SK-N-SH (cell line): ENCODE data around the gene TM9SF4. TPM values are rescaled to one million over a fixed set of nuclear protein-coding genes. Genes with fewer than 3 reads are reported as not detected.

ENCODE experiments used
- CTCF ChIA-PET: fragments of 300-600, 350-600 bp; formaldehyde crosslinking; extraction: SDS; loops from one replicate; lab custom pipeline; 2021; lab: Yijun Ruan, JAX
- POLR2A ChIA-PET: fragments of 350-600 bp; sonication (Branson Sonifier 250); formaldehyde crosslinking; extraction: SDS; loops from one replicate; lab custom pipeline; 2020; ENCODE audit warnings: antibody characterized with exemption, inconsistent platforms; lab: Yijun Ruan, JAX
- DNase-seq: peaks from one replicate; pipeline ENCODE4 v3.0.0; 2012
- H2AFZ ChIP-seq: fragments of 200-600 bp; sonication (generic); 2 replicates; pipeline ENCODE4 v1.8.1; 2016; ENCODE audit warnings: antibody characterized with exemption, mild to moderate bottlenecking, low read depth
- H3F3A ChIP-seq: fragments of 200-600 bp; sonication (generic); replicated peaks from 2 replicates; pipeline ENCODE3; 2016; ENCODE audit warnings: antibody characterized with exemption, mild to moderate bottlenecking; ENCODE audit not compliant: insufficient read depth
- H3K27ac ChIP-seq, 2 experiments: fragments of 200-500 bp in 1 of 2; fragments of 200-600 bp in 1 of 2; sonication (Bioruptor generic) in 1 of 2; sonication (generic), shearing (Covaris generic) in 1 of 2; 2 replicates each; pipeline versions ENCODE4 v1.5.1 to v1.6.1; 2014 to 2016; ENCODE audit warnings: low read depth in 2 of 2, inconsistent platforms in 1 of 2, low read length in 1 of 2, mild to moderate bottlenecking in 1 of 2, mixed read lengths in 1 of 2
- H3K27me3 ChIP-seq: fragments of 200-600 bp; sonication (generic), shearing (Covaris generic); 2 replicates; pipeline ENCODE4 v1.6.1; 2016; ENCODE audit warnings: mixed run types; ENCODE audit not compliant: insufficient read depth
- H3K36me3 ChIP-seq, 2 experiments: fragments of 200-500 bp in 1 of 2; fragments of 200-600 bp in 1 of 2; sonication (Bioruptor generic) in 1 of 2; sonication (generic) in 1 of 2; replicated peaks in 1 of 2; 2 replicates each; pipeline versions ENCODE3 to v1.5.1; 2014 to 2016; ENCODE audit warnings: low read length in 1 of 2, mild to moderate bottlenecking in 1 of 2; ENCODE audit not compliant: insufficient read depth in 2 of 2, control insufficient read depth in 1 of 2
- H3K4me1 ChIP-seq, 2 experiments: fragments of 200-500 bp in 1 of 2; fragments of 200-600 bp in 1 of 2; sonication (Bioruptor generic) in 1 of 2; sonication (generic), shearing (Covaris generic) in 1 of 2; 2 replicates each; pipeline versions ENCODE4 v1.5.1 to v1.6.1; 2014 to 2016; ENCODE audit warnings: low read depth in 1 of 2, low read length in 1 of 2, mixed run types in 1 of 2; ENCODE audit not compliant: insufficient read depth in 2 of 2, control insufficient read depth in 1 of 2
- H3K4me2 ChIP-seq: fragments of 200-600 bp; sonication (generic), shearing (Covaris generic); 2 replicates; pipeline ENCODE4 v1.6.1; 2017; ENCODE audit warnings: mixed run types
- H3K4me3 ChIP-seq, 2 experiments: fragments of 200-500 bp in 1 of 2; fragments of 200-600 bp in 1 of 2; sonication (Bioruptor generic) in 1 of 2; sonication (generic), shearing (Covaris generic) in 1 of 2; 2 replicates each; pipeline versions ENCODE4 v1.5.1 to v1.8.1; 2014 to 2016; ENCODE audit warnings: low read depth in 2 of 2, inconsistent platforms in 1 of 2, low read length in 1 of 2, mild to moderate bottlenecking in 1 of 2, mixed read lengths in 1 of 2, moderate library complexity in 1 of 2
- H3K79me2 ChIP-seq: fragments of 200-600 bp; sonication (generic); 2 replicates; pipeline ENCODE4 v1.8.1; 2017; ENCODE audit warnings: mild to moderate bottlenecking; ENCODE audit not compliant: insufficient read depth
- H3K9ac ChIP-seq: fragments of 200-600 bp; sonication (generic); 2 replicates; pipeline ENCODE4 v1.6.1; 2017; ENCODE audit warnings: mixed run types
- H3K9me2 ChIP-seq: fragments of 200-600 bp; sonication (generic); 2 replicates; pipeline ENCODE4 v1.6.1; 2017; ENCODE audit warnings: mixed run types
- H3K9me3 ChIP-seq: fragments of 200-600 bp; sonication (generic); 2 replicates; pipeline ENCODE4 v1.6.1; 2017; ENCODE audit warnings: mixed run types, mild to moderate bottlenecking, moderate library complexity
- H4K20me1 ChIP-seq: fragments of 200-600 bp; sonication (generic); 2 replicates; pipeline ENCODE4 v1.6.1; 2017; ENCODE audit warnings: mild to moderate bottlenecking, mixed run types; ENCODE audit not compliant: insufficient read depth
- CHD2 ChIP-seq: fragments of 150-350 bp; IDR thresholded peaks from 2 replicates; pipeline ENCODE4 v1.6.1; 2018; ENCODE audit warnings: low read length; ENCODE audit not compliant: partially characterized antibody
- ELF1 ChIP-seq: IDR thresholded peaks from 2 replicates; pipeline ENCODE4 v1.4.0; 2012
- EP300 ChIP-seq, 2 experiments: IDR thresholded peaks; 2 replicates each; pipeline versions ENCODE4 v1.4.0 to v1.6.1; 2012; ENCODE audit warnings: borderline replicate concordance in 1 of 2, low read depth in 1 of 2, low read length in 1 of 2
- FOSL2 ChIP-seq: IDR thresholded peaks from 2 replicates; pipeline ENCODE4 v1.4.0; 2012; ENCODE audit warnings: low read depth, mild to moderate bottlenecking, moderate library complexity, borderline replicate concordance
- FOXJ3 ChIP-seq: sonication (generic); formaldehyde crosslinking; IDR thresholded peaks from 2 replicates; pipeline ENCODE4 v1.5.1; 2020; ENCODE audit warnings: mild to moderate bottlenecking, missing genetic modification reagents
- FOXM1 ChIP-seq: IDR thresholded peaks from 2 replicates; pipeline ENCODE4 v1.4.0; 2012; ENCODE audit warnings: low read depth, mild to moderate bottlenecking
- GABPA ChIP-seq: IDR thresholded peaks from 2 replicates; pipeline ENCODE4 v1.4.0; 2012; ENCODE audit warnings: low read depth, mild to moderate bottlenecking
- NRF1 ChIP-seq: IDR thresholded peaks from 2 replicates; pipeline ENCODE4 v1.6.1; 2012; ENCODE audit warnings: low read depth, mild to moderate bottlenecking, low read length
- PBX3 ChIP-seq: IDR thresholded peaks from 2 replicates; pipeline ENCODE4; 2012
- POLR2AphosphoS5 ChIP-seq: IDR thresholded peaks from 2 replicates; pipeline ENCODE4 v1.6.1; 2012; ENCODE audit warnings: low read depth, low read length
- RAD21 ChIP-seq: IDR thresholded peaks from 2 replicates; pipeline ENCODE4 v1.6.1; 2012; ENCODE audit warnings: mild to moderate bottlenecking, low read length
- RCOR1 ChIP-seq: fragments of 150-350 bp; IDR thresholded peaks from 2 replicates; pipeline ENCODE4 v1.6.1; 2017; ENCODE audit warnings: antibody characterized with exemption, low read length
- RXRA ChIP-seq: IDR thresholded peaks from 2 replicates; pipeline ENCODE4 v1.4.0; 2012; ENCODE audit warnings: low read depth, mild to moderate bottlenecking, borderline replicate concordance
- SIN3A ChIP-seq: IDR thresholded peaks from 2 replicates; pipeline ENCODE4 v1.6.1; 2012; ENCODE audit warnings: low read depth, mild to moderate bottlenecking, low read length, moderate library complexity, borderline replicate concordance
- TEAD4 ChIP-seq: IDR thresholded peaks from 2 replicates; pipeline ENCODE4 v1.4.0; 2012; ENCODE audit warnings: mild to moderate bottlenecking, borderline replicate concordance; ENCODE audit not compliant: insufficient read depth
- YY1 ChIP-seq: IDR thresholded peaks from 2 replicates; pipeline ENCODE4 v1.4.0; 2012; ENCODE audit warnings: low read depth, mild to moderate bottlenecking
- ZBTB33 ChIP-seq: IDR thresholded peaks from 2 replicates; pipeline ENCODE4 v1.4.0; 2012; ENCODE audit warnings: low read depth, borderline replicate concordance
- WGBS: methylation state at CpG from one replicate; pipeline ENCODE4 v1.1.6; 2017; ENCODE audit warnings: low lambda C conversion rate; 5-methylcytosine and 5-hydroxymethylcytosine counted together
- polyA plus RNA-seq, 3 experiments: library from polyadenylated mRNA; depleted of rRNA; stranded (reverse); fragments of >200 nt; gene quantifications; 2 replicates each; pipeline ENCODE4 v1.2.3, GENCODE V29; 2012
- TF ChIP-seq, protein P1 (sequence below): fragments of 200-600 bp; sonication (generic); IDR thresholded peaks from 2 replicates; pipeline ENCODE4 v1.6.1; 2017; ENCODE audit warnings: antibody characterized with exemption, mild to moderate bottlenecking, moderate library complexity
- TF ChIP-seq, protein P2 (sequence below): IDR thresholded peaks from 2 replicates; pipeline ENCODE4 v1.6.1; 2012; ENCODE audit warnings: mild to moderate bottlenecking, low read depth, low read length, moderate library complexity
- TF ChIP-seq, protein P3 (sequence below): IDR thresholded peaks from 2 replicates; pipeline ENCODE4 v1.4.0; 2012; ENCODE audit warnings: low read depth, borderline replicate concordance

The TM9SF4 gene
- polyA plus RNA-seq, 1 of the 3 experiments (the other 2 are of a cell fraction), result 61.0 TPM

- Histone ChIP-seq H3K27me3 (no peaks in the 10 kb centered on the region), H4K20me1 (peaks cover 59% of the 10 kb centered on the region), H3K9ac (no peak overlapping the region), H3K79me2 (peaks cover 77% of the 10 kb centered on the region), H2AFZ (no peak overlapping the region), H3F3A (peaks cover 4% of the 10 kb centered on the region), H3K27ac (no peak overlapping the region), H3K4me1 (no peaks in the 10 kb centered on the region; a peak in 1 of 4 replicates), H3K9me3 (no peaks in the 10 kb centered on the region), H3K4me3 (no peak overlapping the region), H3K4me2 (no peak overlapping the region), H3K36me3 (peaks cover 6 to 8% of the 10 kb centered on the region in 2 experiments), H3K9me2 (no peaks in the 10 kb centered on the region)
- DNase-seq, result no peak
- WGBS, result 96% methylated on average over 5 of the region's 5 CpGs
- POLR2A ChIA-PET, result no interaction called here
- TF ChIP-seq ZBTB33 (no peak), RXRA (no peak), CHD2 (no peak), PBX3 (no peak), NRF1 (no peak), FOXM1 (no peak), ELF1 (no peak), EP300 (IDR thresholded peaks at IDR 0.05; ENCODE audit: borderline replicate concordance in 1 of 2, low read depth in 1 of 2, low read length in 1 of 2) (no peak), GABPA (no peak), RCOR1 (no peak)
- CTCF ChIA-PET, result no interaction called here
These were observed 16.0 kb downstream of the TM9SF4 start for GRCh38 chr20:32125506-32125905.

DNA sequence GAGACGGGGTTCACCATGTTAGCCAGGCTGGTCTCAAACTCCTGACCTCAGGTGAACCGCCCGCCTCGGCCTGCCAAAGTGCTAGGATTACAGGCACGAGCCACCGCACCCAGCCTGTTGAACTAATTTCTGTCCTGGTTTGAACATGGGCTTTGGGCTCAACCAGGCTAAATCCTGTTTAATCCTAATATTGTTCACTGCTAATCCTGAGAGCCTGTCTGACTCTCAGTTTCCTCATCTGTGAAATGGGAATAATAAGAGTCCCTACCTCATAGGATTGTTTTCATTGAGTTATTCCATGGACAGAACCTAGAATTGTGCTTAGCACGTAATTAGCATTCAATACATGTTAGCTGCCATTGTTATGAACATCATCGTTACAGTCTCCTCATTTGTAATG is 17.4 kb downstream of the TM9SF4 start:
- no peak overlapping the region for H3K4me3 ChIP-seq
- peaks cover 6 to 8% of the 10 kb centered on the region in 2 experiments for H3K36me3 ChIP-seq
- DNase-seq, result no peak
- H3K27ac ChIP-seq, result no peak overlapping the region
- no peaks in the 10 kb centered on the region for H3K9me3 ChIP-seq
- H4K20me1 ChIP-seq, result peaks cover 68% of the 10 kb centered on the region
- H3K9ac ChIP-seq, result no peak overlapping the region
- peaks cover 84% of the 10 kb centered on the region for H3K79me2 ChIP-seq
- WGBS, result 83% methylated on average over 6 of the region's 8 CpGs
- no peaks in the 10 kb centered on the region for H3K9me2 ChIP-seq
- H3K4me1 ChIP-seq, result no peaks in the 10 kb centered on the region
- no peaks in the 10 kb centered on the region for H3K27me3 ChIP-seq
- H3K4me2 ChIP-seq, result no peak overlapping the region
- ChIA-PET POLR2A (no interaction called here), CTCF (no interaction called here)
- H3F3A ChIP-seq, result no peaks in the 10 kb centered on the region
- no peak overlapping the region for H2AFZ ChIP-seq
- TF ChIP-seq, protein P1, sequence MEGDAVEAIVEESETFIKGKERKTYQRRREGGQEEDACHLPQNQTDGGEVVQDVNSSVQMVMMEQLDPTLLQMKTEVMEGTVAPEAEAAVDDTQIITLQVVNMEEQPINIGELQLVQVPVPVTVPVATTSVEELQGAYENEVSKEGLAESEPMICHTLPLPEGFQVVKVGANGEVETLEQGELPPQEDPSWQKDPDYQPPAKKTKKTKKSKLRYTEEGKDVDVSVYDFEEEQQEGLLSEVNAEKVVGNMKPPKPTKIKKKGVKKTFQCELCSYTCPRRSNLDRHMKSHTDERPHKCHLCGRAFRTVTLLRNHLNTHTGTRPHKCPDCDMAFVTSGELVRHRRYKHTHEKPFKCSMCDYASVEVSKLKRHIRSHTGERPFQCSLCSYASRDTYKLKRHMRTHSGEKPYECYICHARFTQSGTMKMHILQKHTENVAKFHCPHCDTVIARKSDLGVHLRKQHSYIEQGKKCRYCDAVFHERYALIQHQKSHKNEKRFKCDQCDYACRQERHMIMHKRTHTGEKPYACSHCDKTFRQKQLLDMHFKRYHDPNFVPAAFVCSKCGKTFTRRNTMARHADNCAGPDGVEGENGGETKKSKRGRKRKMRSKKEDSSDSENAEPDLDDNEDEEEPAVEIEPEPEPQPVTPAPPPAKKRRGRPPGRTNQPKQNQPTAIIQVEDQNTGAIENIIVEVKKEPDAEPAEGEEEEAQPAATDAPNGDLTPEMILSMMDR, result no peak
- TF ChIP-seq FOXM1 (no peak), TEAD4 (no peak), YY1 (no peak), POLR2AphosphoS5 (no peak), NRF1 (no peak), FOXJ3 (no peak), RXRA (no peak), RAD21 (no peak), EP300 (IDR thresholded peaks at IDR 0.05; ENCODE audit: borderline replicate concordance in 1 of 2, low read depth in 1 of 2, low read length in 1 of 2) (no peak), FOSL2 (no peak), SIN3A (no peak)
- TF ChIP-seq, protein P2, sequence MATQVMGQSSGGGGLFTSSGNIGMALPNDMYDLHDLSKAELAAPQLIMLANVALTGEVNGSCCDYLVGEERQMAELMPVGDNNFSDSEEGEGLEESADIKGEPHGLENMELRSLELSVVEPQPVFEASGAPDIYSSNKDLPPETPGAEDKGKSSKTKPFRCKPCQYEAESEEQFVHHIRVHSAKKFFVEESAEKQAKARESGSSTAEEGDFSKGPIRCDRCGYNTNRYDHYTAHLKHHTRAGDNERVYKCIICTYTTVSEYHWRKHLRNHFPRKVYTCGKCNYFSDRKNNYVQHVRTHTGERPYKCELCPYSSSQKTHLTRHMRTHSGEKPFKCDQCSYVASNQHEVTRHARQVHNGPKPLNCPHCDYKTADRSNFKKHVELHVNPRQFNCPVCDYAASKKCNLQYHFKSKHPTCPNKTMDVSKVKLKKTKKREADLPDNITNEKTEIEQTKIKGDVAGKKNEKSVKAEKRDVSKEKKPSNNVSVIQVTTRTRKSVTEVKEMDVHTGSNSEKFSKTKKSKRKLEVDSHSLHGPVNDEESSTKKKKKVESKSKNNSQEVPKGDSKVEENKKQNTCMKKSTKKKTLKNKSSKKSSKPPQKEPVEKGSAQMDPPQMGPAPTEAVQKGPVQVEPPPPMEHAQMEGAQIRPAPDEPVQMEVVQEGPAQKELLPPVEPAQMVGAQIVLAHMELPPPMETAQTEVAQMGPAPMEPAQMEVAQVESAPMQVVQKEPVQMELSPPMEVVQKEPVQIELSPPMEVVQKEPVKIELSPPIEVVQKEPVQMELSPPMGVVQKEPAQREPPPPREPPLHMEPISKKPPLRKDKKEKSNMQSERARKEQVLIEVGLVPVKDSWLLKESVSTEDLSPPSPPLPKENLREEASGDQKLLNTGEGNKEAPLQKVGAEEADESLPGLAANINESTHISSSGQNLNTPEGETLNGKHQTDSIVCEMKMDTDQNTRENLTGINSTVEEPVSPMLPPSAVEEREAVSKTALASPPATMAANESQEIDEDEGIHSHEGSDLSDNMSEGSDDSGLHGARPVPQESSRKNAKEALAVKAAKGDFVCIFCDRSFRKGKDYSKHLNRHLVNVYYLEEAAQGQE, result no peak
- TF ChIP-seq, protein P3, sequence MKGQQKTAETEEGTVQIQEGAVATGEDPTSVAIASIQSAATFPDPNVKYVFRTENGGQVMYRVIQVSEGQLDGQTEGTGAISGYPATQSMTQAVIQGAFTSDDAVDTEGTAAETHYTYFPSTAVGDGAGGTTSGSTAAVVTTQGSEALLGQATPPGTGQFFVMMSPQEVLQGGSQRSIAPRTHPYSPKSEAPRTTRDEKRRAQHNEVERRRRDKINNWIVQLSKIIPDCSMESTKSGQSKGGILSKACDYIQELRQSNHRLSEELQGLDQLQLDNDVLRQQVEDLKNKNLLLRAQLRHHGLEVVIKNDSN, result no peak
